Measurements from ENCODE around the gene SYT6.

The SYT6 gene
- total RNA-seq, result 0.05 to 0.09 reads per million in 2 donors

- no peak for DNase-seq
Observed at GRCh38 chr1:114153261-114154145, at the start of gene SYT6. SYT6 (minus strand) TSS chr1:114153869; CDS start chr1:114153772, 97 bp downstream.

GRCh38 chr1:114201486-114201885 is 47.8 kb upstream of the SYT6 start:
- DNase-seq, result no peak

GRCh38 chr1:114199017-114199594 is 45.4 kb upstream of the SYT6 start:
- no peak for DNase-seq

GRCh38 chr1:114196992-114197907 is 43.6 kb upstream of the SYT6 start:
- no peak for DNase-seq

GRCh38 chr1:114195819-114196218 is 42.1 kb upstream of the SYT6 start:
- no peak for DNase-seq

GRCh38 chr1:114192328-114192727 is 38.7 kb upstream of the SYT6 start:
- DNase-seq, result no peak

GRCh38 chr1:114189398-114189797 is 35.7 kb upstream of the SYT6 start:
- DNase-seq, result no peak

- no peak for DNase-seq
Observed at GRCh38 chr1:114181356-114181755, 27.7 kb upstream of the SYT6 start.

GRCh38 chr1:114180742-114181141 is 27.1 kb upstream of the SYT6 start:
- DNase-seq, result no peak

GRCh38 chr1:114178936-114179335 is 25.3 kb upstream of the SYT6 start:
- no peak for DNase-seq

- DNase-seq, result no peak
Observed at GRCh38 chr1:114177282-114177681, 23.6 kb upstream of the SYT6 start.

- DNase-seq, result no peak
Observed at GRCh38 chr1:114176366-114176765, 22.7 kb upstream of the SYT6 start.

- DNase-seq, result no peak
Observed at GRCh38 chr1:114173680-114174079, 20.0 kb upstream of the SYT6 start.

- no peak for DNase-seq
Observed at GRCh38 chr1:114169509-114169908, 15.8 kb upstream of the SYT6 start.

- no peak for DNase-seq
Observed at GRCh38 chr1:114167226-114167625, 13.6 kb upstream of the SYT6 start.

- no peak for DNase-seq
Observed at GRCh38 chr1:114164840-114165543, 11.3 kb upstream of the SYT6 start.

GRCh38 chr1:114159941-114160340 is 6.3 kb upstream of the SYT6 start:
- DNase-seq, result no peak

- no peak for DNase-seq
Observed at GRCh38 chr1:114157275-114157660, 3.6 kb upstream of the SYT6 start.

GRCh38 chr1:114156538-114157274 is 3.0 kb upstream of the SYT6 start:
- DNase-seq, result no peak

GRCh38 chr1:114155706-114156105 is 2.0 kb upstream of the SYT6 start:
- no peak for DNase-seq

- no peak for DNase-seq
Observed at GRCh38 chr1:114154963-114155322, 1.3 kb upstream of the SYT6 start.
